Measurements from ENCODE around the gene DNAH1.

Gene DNAH1

DNA sequence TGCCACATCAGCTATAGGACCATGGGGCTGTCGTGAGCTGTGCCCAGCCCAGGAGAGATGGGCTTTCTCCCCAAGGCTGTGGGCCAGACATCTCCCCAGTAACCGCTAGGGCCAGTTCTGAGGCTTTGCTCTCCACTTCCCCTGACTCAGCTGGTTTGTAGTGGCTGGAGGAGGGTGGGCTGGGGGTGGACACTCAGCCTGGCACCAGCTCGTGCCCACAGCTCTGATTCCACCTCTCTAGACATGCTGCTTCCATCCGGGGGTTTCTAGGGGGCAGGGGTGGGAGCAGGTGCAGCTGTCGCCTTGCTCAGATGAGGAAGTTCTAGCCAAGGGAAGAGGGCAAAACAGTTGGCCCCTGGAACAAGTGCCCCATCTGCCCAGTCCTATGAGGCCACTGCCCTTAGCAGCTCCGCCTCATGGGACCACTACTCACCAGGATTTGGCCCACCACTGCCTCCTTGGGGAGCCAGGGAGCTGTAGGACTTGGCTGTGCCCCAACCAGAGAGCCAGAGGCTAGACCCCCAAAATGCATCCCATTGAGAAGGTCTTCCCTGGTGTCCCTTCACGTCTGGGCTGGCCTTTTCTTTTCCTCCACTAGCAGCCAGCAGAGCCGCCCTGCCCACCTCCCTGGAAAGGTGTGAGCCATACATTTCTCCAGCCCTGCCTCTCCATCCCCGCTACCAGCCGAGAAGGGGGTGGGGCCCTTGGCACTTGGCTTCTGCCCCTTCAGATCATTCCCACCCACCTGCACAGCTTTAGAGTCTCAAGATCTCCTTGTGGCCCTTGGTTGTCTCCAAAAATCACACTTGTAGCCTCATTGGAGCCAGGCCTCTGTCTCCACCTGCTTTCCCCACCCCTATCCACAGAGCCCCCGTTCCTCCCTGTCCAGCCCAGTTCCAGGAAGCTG, 18.6 kb upstream of the DNAH1 start:
- TF ChIP-seq, protein P1, sequence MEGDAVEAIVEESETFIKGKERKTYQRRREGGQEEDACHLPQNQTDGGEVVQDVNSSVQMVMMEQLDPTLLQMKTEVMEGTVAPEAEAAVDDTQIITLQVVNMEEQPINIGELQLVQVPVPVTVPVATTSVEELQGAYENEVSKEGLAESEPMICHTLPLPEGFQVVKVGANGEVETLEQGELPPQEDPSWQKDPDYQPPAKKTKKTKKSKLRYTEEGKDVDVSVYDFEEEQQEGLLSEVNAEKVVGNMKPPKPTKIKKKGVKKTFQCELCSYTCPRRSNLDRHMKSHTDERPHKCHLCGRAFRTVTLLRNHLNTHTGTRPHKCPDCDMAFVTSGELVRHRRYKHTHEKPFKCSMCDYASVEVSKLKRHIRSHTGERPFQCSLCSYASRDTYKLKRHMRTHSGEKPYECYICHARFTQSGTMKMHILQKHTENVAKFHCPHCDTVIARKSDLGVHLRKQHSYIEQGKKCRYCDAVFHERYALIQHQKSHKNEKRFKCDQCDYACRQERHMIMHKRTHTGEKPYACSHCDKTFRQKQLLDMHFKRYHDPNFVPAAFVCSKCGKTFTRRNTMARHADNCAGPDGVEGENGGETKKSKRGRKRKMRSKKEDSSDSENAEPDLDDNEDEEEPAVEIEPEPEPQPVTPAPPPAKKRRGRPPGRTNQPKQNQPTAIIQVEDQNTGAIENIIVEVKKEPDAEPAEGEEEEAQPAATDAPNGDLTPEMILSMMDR (IDR thresholded peaks at IDR 0.05; ENCODE audit: low read depth, low read length, missing control alignments), result no peak
- H3K4me3 ChIP-seq (ENCODE audit: low read depth, low read length), result no peak overlapping the region
- DNase-seq (ENCODE audit: low read depth), result no peak

DNA sequence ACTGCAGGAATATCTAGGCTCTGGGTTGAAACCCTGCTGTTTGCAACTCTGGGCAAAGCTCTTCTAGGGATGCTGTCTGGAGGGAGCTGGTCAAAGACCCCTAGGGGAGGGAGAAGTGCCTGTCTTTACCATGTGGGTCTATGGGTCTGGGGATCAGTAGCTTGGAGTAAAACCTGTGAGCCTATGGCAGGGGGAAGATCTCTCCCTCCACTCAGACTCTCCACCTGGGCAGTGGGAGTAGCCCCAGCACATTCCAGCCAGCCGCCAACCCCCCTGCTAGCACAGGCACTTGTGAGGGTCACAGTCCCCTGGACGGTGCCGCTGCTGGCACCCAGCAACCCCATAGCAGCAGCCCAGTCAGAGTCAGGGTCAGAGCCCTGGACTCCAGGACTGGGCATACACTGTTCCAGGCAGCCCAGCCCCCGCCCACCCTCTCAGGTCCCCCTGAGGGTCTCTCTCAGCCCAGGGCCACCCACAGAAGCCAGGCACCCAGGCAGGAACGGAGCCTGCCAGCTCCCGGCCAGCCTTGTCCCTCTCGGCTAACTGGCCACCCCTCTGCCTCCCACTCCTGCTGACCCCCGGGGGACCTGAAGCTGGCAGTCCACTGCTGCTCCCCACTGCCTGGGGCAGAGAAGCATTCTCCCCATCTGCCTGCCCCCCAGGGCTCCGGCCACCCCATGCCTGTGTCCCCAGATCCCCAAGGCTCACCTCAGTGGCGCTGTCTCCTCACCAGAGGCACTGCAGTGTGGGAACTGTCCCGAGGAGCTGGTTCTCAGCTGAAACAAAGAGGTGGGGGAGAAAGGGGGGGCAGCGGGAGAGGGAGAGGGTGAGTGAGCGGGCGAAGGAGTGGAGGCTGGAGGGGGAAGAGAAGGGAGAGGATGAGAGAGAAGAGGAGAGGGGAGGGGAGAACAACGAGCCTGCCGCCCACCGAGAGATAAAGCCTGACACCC, 17.7 kb upstream of the DNAH1 start:
- H3K4me3 ChIP-seq (ENCODE audit: low read depth, low read length), result no peak overlapping the region

DNA sequence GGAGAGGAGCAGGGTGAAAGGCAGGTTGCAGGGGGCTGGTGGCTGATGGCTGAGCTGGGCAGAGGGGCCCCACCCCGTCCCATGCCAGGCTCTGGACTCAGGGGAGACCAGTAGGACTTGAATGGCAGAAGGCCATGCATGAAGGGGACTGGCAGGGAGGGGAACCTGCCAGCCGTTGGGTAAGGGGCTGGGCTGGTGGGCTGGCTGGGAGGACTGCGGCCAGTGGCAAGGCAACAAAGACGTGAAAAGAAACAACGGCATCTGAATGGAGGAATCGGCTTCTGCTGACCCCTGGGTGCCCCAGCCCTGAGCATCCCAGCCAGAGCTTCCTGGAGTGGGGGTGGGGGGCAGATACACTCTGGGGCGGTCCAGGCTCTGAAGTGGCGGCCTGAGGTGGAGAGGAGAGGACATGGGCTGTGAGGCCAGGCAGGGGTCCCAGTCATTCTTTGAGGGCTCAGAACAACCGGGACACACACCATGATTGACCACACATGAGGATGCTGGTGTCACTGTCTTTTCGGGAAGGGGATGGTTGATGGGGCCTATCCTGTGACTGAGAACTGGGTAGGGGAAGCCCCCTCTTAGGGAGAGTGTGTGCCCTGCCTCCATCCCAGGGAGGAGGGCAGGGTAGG, 16.8 kb upstream of the DNAH1 start:
- H3K4me3 ChIP-seq (ENCODE audit: low read depth, low read length), result no peak overlapping the region
- TF ChIP-seq, protein P1 (IDR thresholded peaks at IDR 0.05; ENCODE audit: low read depth, low read length, missing control alignments), result no peak
- DNase-seq (ENCODE audit: low read depth), result no peak

More for the DNA sequence above, 17.7 kb upstream of the DNAH1 start:
- TF ChIP-seq, protein P1 (IDR thresholded peaks at IDR 0.05; ENCODE audit: low read depth, low read length, missing control alignments), result no peak
- DNase-seq (ENCODE audit: low read depth), result no peak

DNA sequence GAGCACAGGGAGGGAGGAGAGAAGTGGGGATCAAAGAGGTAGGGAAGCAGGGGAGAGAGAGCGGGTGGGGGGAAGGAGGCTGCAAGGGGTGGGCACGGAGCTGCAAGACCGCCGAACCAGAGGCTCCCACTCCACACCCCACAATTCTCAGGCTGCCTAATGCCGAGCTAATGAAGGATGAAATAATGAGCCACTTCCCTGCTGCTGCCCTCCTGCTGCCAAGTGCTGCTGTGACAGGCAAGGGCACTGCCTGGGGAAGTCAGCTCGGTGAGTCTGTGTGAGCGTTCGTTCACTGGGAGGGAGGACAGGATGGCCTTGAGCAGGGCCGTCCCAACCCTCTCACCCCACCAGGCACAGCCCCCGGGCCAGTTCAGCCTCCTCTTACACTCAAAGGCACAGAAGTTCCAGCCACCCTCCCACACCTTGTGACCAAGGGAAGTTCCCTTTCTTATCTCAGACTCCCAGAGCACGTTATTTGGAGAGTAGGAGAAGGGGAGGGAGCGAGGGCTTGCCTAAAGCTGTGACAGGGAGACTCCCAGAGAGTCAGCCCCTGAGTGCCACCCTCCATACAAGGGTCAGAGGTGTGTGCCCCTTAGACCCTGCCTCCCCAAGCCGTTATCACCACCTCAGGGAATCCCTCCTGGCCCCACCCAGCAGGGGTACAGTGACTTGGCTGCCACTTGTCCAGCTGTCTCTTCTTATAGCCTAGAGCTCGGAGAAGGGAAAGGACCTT, 16.1 kb upstream of the DNAH1 start:
- no peak overlapping the region for H3K4me3 ChIP-seq (ENCODE audit: low read depth, low read length)
- no peak for DNase-seq (ENCODE audit: low read depth)

DNA sequence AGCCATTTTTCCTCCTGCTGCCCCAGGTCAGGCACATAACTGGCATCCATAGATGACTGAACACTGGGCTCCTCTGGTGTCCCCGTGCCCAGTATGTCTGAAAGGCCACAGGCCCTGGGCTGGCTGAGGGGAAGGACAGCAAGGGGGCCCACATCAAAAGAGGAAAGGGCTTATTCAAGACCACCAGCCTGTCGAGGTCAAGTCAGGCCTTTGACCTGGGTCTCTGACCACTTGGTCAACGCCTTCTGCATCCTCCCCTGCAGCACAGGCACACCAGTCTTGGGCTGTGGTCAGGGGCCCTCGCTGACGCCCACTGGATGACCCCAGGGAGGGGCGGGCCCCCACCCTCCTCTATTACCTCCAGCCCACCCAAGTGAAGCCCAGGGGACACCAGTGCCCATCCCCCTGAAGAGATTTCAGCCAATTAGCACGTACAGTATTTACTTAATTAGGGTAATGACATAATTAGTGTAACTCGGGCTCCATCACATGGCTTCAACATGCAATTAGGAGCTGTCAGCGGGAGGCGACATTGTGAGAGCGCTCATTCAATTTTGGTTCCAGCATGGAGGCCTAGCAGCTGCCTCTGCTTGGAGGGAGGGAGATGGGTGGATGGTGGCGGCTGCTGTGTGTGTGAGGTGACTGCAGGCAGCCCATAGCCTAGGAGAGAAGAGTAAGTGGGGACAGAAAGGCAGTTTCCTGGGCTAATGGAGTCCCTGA, 13.5 kb upstream of the DNAH1 start:
- no peak for DNase-seq (ENCODE audit: low read depth)
- no peak overlapping the region for H3K4me3 ChIP-seq (ENCODE audit: low read depth, low read length)
- TF ChIP-seq, protein P1 (IDR thresholded peaks at IDR 0.05; ENCODE audit: low read depth, low read length, missing control alignments), result no peak

More for the DNA sequence above, 16.1 kb upstream of the DNAH1 start:
- TF ChIP-seq, protein P1 (IDR thresholded peaks at IDR 0.05; ENCODE audit: low read depth, low read length, missing control alignments), result no peak
